Colonic mucosa (tissue), 4 donors: ENCODE measurements around the gene P2RY2. TPM values are rescaled to one million over a fixed set of nuclear protein-coding genes. Genes with fewer than 3 reads are reported as not detected.

Experiments
- DNase-seq: peaks from one replicate; pipeline ENCODE4 v3.0.0-alpha.2; 2020
- H3K27ac ChIP-seq: fragments of 200-600 bp; one replicate; pipeline ENCODE4 v1.8.0; 2021
- H3K27me3 ChIP-seq: fragments of 200-600 bp; one replicate; pipeline ENCODE4 v1.8.0; 2021
- H3K36me3 ChIP-seq: fragments of 200-600 bp; one replicate; pipeline ENCODE4 v1.8.0; 2021
- H3K4me1 ChIP-seq: fragments of 200-600 bp; one replicate; pipeline ENCODE4 v1.8.0; 2021; ENCODE audit warnings: mild to moderate bottlenecking
- H3K4me3 ChIP-seq: fragments of 200-600 bp; one replicate; pipeline ENCODE4 v1.8.0; 2021
- H3K9ac ChIP-seq, 2 donors: one replicate each; pipeline ENCODE4 v1.7.0; 2013; ENCODE audit warnings: control low read depth in 2 of 2, low read depth in 2 of 2, low read length in 2 of 2
- H3K9me3 ChIP-seq: fragments of 200-600 bp; one replicate; pipeline ENCODE4 v1.8.0; 2021
- CTCF ChIP-seq: fragments of 200-600 bp; IDR thresholded peaks from one replicate; pipeline ENCODE4 v1.8.0; 2022; ENCODE audit warnings: antibody characterized with exemption, mild to moderate bottlenecking
- intact Hi-C: fragments of 100-400 bp; cut with DNase I; formaldehyde crosslinking; loops from one replicate; pipeline ENCODE4 v1.14.1; 2022
- total RNA-seq, 2 donors: library from RNA; stranded (reverse); fragmentation: NEBNext Ultra II Directional in 1 of 2; extraction: Animal tissue kit (Norgen Biotek cat#: 25700) in 1 of 2; gene quantifications; one replicate each; pipeline ENCODE4 v1.2.1, GENCODE V29; 2021
- donor health status: healthy.
- donor health status: DM: no; HTN: no; CAD: no.
- donor health status: DM: no; HTN: no; CAD: no.

Gene P2RY2
- total RNA-seq, 2 donors from 2014 or later: 17.6 to 27.4 TPM

- intact Hi-C loops: no loop called here
- peak overlapping the region in 1 of 2 donors; percentile 30 for H3K9ac ChIP-seq
- peaks cover 15% of the 10 kb centered on the region for H3K4me1 ChIP-seq
- no peaks in the 10 kb centered on the region for H3K27me3 ChIP-seq
- DNase-seq: no peak
- no peaks in the 10 kb centered on the region for H3K9me3 ChIP-seq
- TF ChIP-seq CTCF: no peak
- H3K36me3 ChIP-seq: no peaks in the 10 kb centered on the region
- H3K4me3 ChIP-seq: no peak overlapping the region
- no peak overlapping the region for H3K27ac ChIP-seq
Observed at GRCh38 chr11:73193251-73194033, 24.6 kb upstream of the P2RY2 start.

- H3K9me3 ChIP-seq: no peaks in the 10 kb centered on the region
- DNase-seq: no peak
- H3K4me1 ChIP-seq: peaks cover 15% of the 10 kb centered on the region
- intact Hi-C loops: no loop called here
- H3K9ac ChIP-seq: peak overlapping the region in 1 of 2 donors; percentile 30
- H3K27me3 ChIP-seq: no peaks in the 10 kb centered on the region
- no peak for TF ChIP-seq CTCF
- H3K27ac ChIP-seq: peak overlapping the region; percentile 83
- H3K36me3 ChIP-seq: no peaks in the 10 kb centered on the region
- no peak overlapping the region for H3K4me3 ChIP-seq
Observed at GRCh38 chr11:73194034-73194507, 24.0 kb upstream of the P2RY2 start.

- TF ChIP-seq CTCF: no peak
- no peaks in the 10 kb centered on the region for H3K9me3 ChIP-seq
- H3K27me3 ChIP-seq: no peaks in the 10 kb centered on the region
- H3K4me3 ChIP-seq: no peak overlapping the region
- intact Hi-C loops: no loop called here
- peak overlapping the region; percentile 83 for H3K27ac ChIP-seq
- H3K9ac ChIP-seq: peak overlapping the region in 1 of 2 donors; percentile 67
- H3K36me3 ChIP-seq: no peaks in the 10 kb centered on the region
- DNase-seq: peak; percentile 92
- peaks cover 15% of the 10 kb centered on the region for H3K4me1 ChIP-seq
Observed at GRCh38 chr11:73194593-73194992, 23.5 kb upstream of the P2RY2 start.

- intact Hi-C loops: no loop called here
- H3K9ac ChIP-seq: peak overlapping the region in 1 of 2 donors; percentile 67
- H3K27ac ChIP-seq: peak overlapping the region; percentile 83
- H3K36me3 ChIP-seq: no peaks in the 10 kb centered on the region
- H3K27me3 ChIP-seq: no peaks in the 10 kb centered on the region
- no peaks in the 10 kb centered on the region for H3K9me3 ChIP-seq
- no peak overlapping the region for H3K4me3 ChIP-seq
- TF ChIP-seq CTCF: no peak
- H3K4me1 ChIP-seq: peaks cover 15% of the 10 kb centered on the region
- DNase-seq: peak; percentile 75
Observed at GRCh38 chr11:73195191-73196007, 22.7 kb upstream of the P2RY2 start.

GRCh38 chr11:73196576-73196975 lies 21.5 kb upstream of the P2RY2 start:
- DNase-seq: no peak
- intact Hi-C loops: no loop called here
- no peaks in the 10 kb centered on the region for H3K36me3 ChIP-seq
- H3K4me3 ChIP-seq: no peak overlapping the region
- H3K27me3 ChIP-seq: no peaks in the 10 kb centered on the region
- no peak overlapping the region for H3K9ac ChIP-seq
- peaks cover 19% of the 10 kb centered on the region for H3K4me1 ChIP-seq
- TF ChIP-seq CTCF: no peak
- no peak overlapping the region for H3K27ac ChIP-seq
- H3K9me3 ChIP-seq: no peaks in the 10 kb centered on the region
